Neural cell (in vitro differentiated cells): ENCODE data around the gene SPIN4. TPM values are rescaled to one million over a fixed set of nuclear protein-coding genes. Genes with fewer than 3 reads are reported as not detected.
"Not testable (repeated sequence)": the region's sequence is repeated elsewhere in the genome, so short reads cannot be mapped to it uniquely, and the experiment has no call there.

Source experiments
- H2AFZ ChIP-seq: fragments of 200-600, 300-800 bp; sonication (generic), shearing (Covaris generic); 2 replicates; pipeline ENCODE4 v1.6.0; 2014; ENCODE audit warnings: low read depth, mild to moderate bottlenecking, antibody characterized with exemption, low read length, moderate library complexity
- H3F3A ChIP-seq: fragments of 200-600 bp; shearing (Covaris generic); 2 replicates; pipeline ENCODE4 v1.6.1; 2016; ENCODE audit warnings: mild to moderate bottlenecking, moderate library complexity, mixed read lengths, antibody characterized with exemption, low read length; ENCODE audit not compliant: insufficient read depth, poor library complexity, severe bottlenecking
- H3K27ac ChIP-seq: fragments of 200-600, 300-800 bp; sonication (generic), shearing (Covaris generic); 2 replicates; pipeline ENCODE4 v1.5.1; 2014; ENCODE audit warnings: mild to moderate bottlenecking, low read length, moderate library complexity
- H3K27me3 ChIP-seq: fragments of 300-800, 200-600 bp; sonication (generic), shearing (Covaris generic); 2 replicates; pipeline ENCODE4 v1.6.0; 2014; ENCODE audit warnings: mild to moderate bottlenecking, low read depth, low read length, moderate library complexity; ENCODE audit not compliant: insufficient read depth
- H3K36me3 ChIP-seq: fragments of 300-800, 200-600 bp; sonication (generic), shearing (Covaris generic); 2 replicates; pipeline ENCODE4 v1.5.1; 2014; ENCODE audit warnings: mild to moderate bottlenecking, antibody characterized with exemption, low read length, moderate library complexity; ENCODE audit not compliant: insufficient read depth
- H3K4me2 ChIP-seq: fragments of 300-800, 200-600 bp; sonication (generic), shearing (Covaris generic); 2 replicates; pipeline ENCODE4 v1.6.0; 2014; ENCODE audit warnings: mild to moderate bottlenecking, low read length
- H3K4me3 ChIP-seq: fragments of 300-800, 200-600 bp; sonication (generic), shearing (Covaris generic); 2 replicates; pipeline ENCODE4 v1.5.1; 2014; ENCODE audit warnings: mild to moderate bottlenecking, low read length, moderate library complexity
- H3K79me2 ChIP-seq: fragments of 200-600 bp; shearing (Covaris generic); replicated peaks from 2 replicates; pipeline ENCODE4 v1.6.0; 2014; ENCODE audit warnings: mild to moderate bottlenecking, low read length, moderate library complexity; ENCODE audit not compliant: insufficient read depth
- H3K9ac ChIP-seq: fragments of 300-800, 200-600 bp; sonication (generic), shearing (Covaris generic); 2 replicates; pipeline ENCODE4 v1.6.1; 2016; ENCODE audit warnings: mild to moderate bottlenecking, low read length, mixed read lengths
- H3K9me2 ChIP-seq: fragments of 200-600 bp; shearing (Covaris generic); 2 replicates; pipeline ENCODE4 v1.6.1; 2016; ENCODE audit warnings: mild to moderate bottlenecking, low read length, mixed read lengths; ENCODE audit not compliant: insufficient read depth
- H3K9me3 ChIP-seq: fragments of 200-600, 300-800 bp; sonication (generic), shearing (Covaris generic); 2 replicates; pipeline ENCODE4 v1.6.1; 2016; ENCODE audit warnings: mild to moderate bottlenecking, mixed run types, low read length, moderate library complexity, mixed read lengths
- H4K20me1 ChIP-seq: fragments of 200-600 bp; shearing (Covaris generic); 2 replicates; pipeline ENCODE4 v1.6.1; 2016; ENCODE audit warnings: mild to moderate bottlenecking, mixed run types; ENCODE audit not compliant: insufficient read depth
- EZH2 ChIP-seq: fragments of 200-600, 300-800 bp; shearing (Covaris generic), sonication (generic); IDR thresholded peaks from 2 replicates; pipeline ENCODE4 v1.6.1; 2014; ENCODE audit warnings: antibody characterized with exemption, low read length, borderline replicate concordance, mild to moderate bottlenecking; ENCODE audit not compliant: insufficient read depth, poor library complexity, severe bottlenecking
- POLR2AphosphoS5 ChIP-seq: IDR thresholded peaks from 2 replicates; pipeline ENCODE4 v1.6.1; 2012
- TAF1 ChIP-seq: IDR thresholded peaks from 2 replicates; pipeline ENCODE4 v1.6.1; 2012; ENCODE audit warnings: low read depth
- polyA plus RNA-seq: library from polyadenylated mRNA; depleted of rRNA; stranded (reverse); fragments of >200 nt; gene quantifications from 2 replicates; pipeline ENCODE4 v1.2.3, GENCODE V29; 2014
- TF ChIP-seq, protein P1 (sequence below): fragments of 450-650 bp; IDR thresholded peaks from 2 replicates; pipeline ENCODE4 v1.5.1; 2014; ENCODE audit warnings: antibody characterized with exemption, mild to moderate bottlenecking, moderate library complexity; ENCODE audit not compliant: poor library complexity, severe bottlenecking

SPIN4 gene
- polyA plus RNA-seq, 1 donor from 2014 or later = 11.9 TPM

- Histone ChIP-seq H3K9me2 (no peaks in the 10 kb centered on the region), H2AFZ (no peak overlapping the region), H3K4me2 (no peak overlapping the region), H3K79me2 (no peaks in the 10 kb centered on the region), H4K20me1 (no peaks in the 10 kb centered on the region), H3K9me3 (no peaks in the 10 kb centered on the region), H3K27ac (no peak overlapping the region), H3F3A (no peaks in the 10 kb centered on the region), H3K36me3 (no peaks in the 10 kb centered on the region), H3K4me3 (no peak overlapping the region), H3K27me3 (no peaks in the 10 kb centered on the region), H3K9ac (no peak overlapping the region)
- TF ChIP-seq EZH2 = no peak
- no peak for TF ChIP-seq TAF1
- TF ChIP-seq, protein P1, sequence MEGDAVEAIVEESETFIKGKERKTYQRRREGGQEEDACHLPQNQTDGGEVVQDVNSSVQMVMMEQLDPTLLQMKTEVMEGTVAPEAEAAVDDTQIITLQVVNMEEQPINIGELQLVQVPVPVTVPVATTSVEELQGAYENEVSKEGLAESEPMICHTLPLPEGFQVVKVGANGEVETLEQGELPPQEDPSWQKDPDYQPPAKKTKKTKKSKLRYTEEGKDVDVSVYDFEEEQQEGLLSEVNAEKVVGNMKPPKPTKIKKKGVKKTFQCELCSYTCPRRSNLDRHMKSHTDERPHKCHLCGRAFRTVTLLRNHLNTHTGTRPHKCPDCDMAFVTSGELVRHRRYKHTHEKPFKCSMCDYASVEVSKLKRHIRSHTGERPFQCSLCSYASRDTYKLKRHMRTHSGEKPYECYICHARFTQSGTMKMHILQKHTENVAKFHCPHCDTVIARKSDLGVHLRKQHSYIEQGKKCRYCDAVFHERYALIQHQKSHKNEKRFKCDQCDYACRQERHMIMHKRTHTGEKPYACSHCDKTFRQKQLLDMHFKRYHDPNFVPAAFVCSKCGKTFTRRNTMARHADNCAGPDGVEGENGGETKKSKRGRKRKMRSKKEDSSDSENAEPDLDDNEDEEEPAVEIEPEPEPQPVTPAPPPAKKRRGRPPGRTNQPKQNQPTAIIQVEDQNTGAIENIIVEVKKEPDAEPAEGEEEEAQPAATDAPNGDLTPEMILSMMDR = no peak
- no peak for TF ChIP-seq POLR2AphosphoS5
These were observed 43.7 kb upstream of the SPIN4 start for GRCh38 chrX:63394872-63395271.

- not testable (repeated sequence) for H3K36me3 ChIP-seq, H3K4me3 ChIP-seq, H4K20me1 ChIP-seq, H3K9ac ChIP-seq, H3K27ac ChIP-seq, H3F3A ChIP-seq, H3K27me3 ChIP-seq, H3K4me2 ChIP-seq, H3K9me3 ChIP-seq, H3K9me2 ChIP-seq, H2AFZ ChIP-seq, H3K79me2 ChIP-seq
These were observed 42.0 kb upstream of the SPIN4 start for GRCh38 chrX:63393094-63393493.

GRCh38 chrX:63387411-63387810 lies 36.3 kb upstream of the SPIN4 start:
- Histone ChIP-seq H3K36me3 (no peaks in the 10 kb centered on the region), H3K9me3 (no peaks in the 10 kb centered on the region), H3K9me2 (no peaks in the 10 kb centered on the region), H2AFZ (no peak overlapping the region), H3K79me2 (no peaks in the 10 kb centered on the region), H3K27me3 (no peaks in the 10 kb centered on the region), H3K4me2 (no peak overlapping the region), H3K4me3 (no peak overlapping the region), H4K20me1 (no peaks in the 10 kb centered on the region), H3K9ac (no peak overlapping the region), H3F3A (no peaks in the 10 kb centered on the region), H3K27ac (no peak overlapping the region)
- TF ChIP-seq, protein P1 = no peak
- TF ChIP-seq TAF1 = no peak
- no peak for TF ChIP-seq POLR2AphosphoS5

DNA sequence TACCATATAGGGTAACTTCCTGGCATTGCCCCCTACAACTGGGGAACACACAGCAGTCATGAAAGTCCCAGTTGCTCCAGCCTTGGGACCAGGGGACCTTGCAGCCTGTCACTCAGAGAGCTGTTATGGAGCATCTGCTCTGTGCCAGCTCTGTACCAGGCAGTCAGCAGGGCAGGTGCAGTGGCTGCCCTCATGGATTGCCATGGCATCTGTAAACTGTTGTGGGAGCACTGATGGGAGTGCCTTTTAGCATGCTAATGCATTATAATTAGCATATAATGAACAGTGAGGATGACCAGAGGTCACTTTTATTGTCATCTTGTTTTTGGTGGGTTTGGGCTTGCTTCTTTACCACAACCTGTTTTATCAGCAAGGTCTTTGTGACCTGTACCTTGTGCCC lies 33.1 kb upstream of the SPIN4 start:
- H3K79me2 ChIP-seq, H3K27ac ChIP-seq, H3K27me3 ChIP-seq, H3K9ac ChIP-seq, H3K9me2 ChIP-seq, H2AFZ ChIP-seq, H4K20me1 ChIP-seq, H3F3A ChIP-seq, H3K4me3 ChIP-seq, H3K36me3 ChIP-seq, H3K9me3 ChIP-seq, H3K4me2 ChIP-seq: not testable (repeated sequence)

GRCh38 chrX:63373012-63373411 lies 21.9 kb upstream of the SPIN4 start:
- not testable (repeated sequence) for H3K4me2 ChIP-seq, H3K9me3 ChIP-seq, H3K4me3 ChIP-seq, H3F3A ChIP-seq, H3K36me3 ChIP-seq, H3K79me2 ChIP-seq, H3K27me3 ChIP-seq, H4K20me1 ChIP-seq, H3K9me2 ChIP-seq, H3K27ac ChIP-seq, H2AFZ ChIP-seq, H3K9ac ChIP-seq

- not testable (repeated sequence) for H3K9me3 ChIP-seq, H4K20me1 ChIP-seq, H3K9ac ChIP-seq, H3K4me3 ChIP-seq, H3K36me3 ChIP-seq, H3K9me2 ChIP-seq, H3F3A ChIP-seq, H3K27ac ChIP-seq, H3K79me2 ChIP-seq, H3K4me2 ChIP-seq, H2AFZ ChIP-seq, H3K27me3 ChIP-seq
These were observed 16.6 kb upstream of the SPIN4 start for GRCh38 chrX:63367699-63368098.
